Heart left ventricle (tissue), 13 donors: ENCODE measurements around the gene F11.

Experiments
- POLR2A ChIP-seq, 2 donors: fragments of 450-650 bp; IDR thresholded peaks; one replicate each; pipeline ENCODE4 v1.6.1; 2017; ENCODE audit warnings: antibody characterized with exemption in 2 of 2, mild to moderate bottlenecking in 2 of 2, moderate library complexity in 2 of 2
- TF ChIP-seq, protein P1 (sequence below), 12 donors: fragments of 200-600 bp; sonication (generic) in 4 of 12; IDR thresholded peaks; one replicate each; pipeline versions ENCODE4 v1.5.0 to v1.8.0; 2018 to 2022; ENCODE audit warnings: antibody characterized with exemption in 12 of 12, mild to moderate bottlenecking in 5 of 12
- donor health status: ischemic (EF 13 %, LVEDD 7.1; RV severe dilation, severe dysfunction).
- donor health status: DM: no; HTN: yes; CAD: no.
- donor health status: DM: no; HTN: no; CAD: no.
- donor health status: ischemic (EF 25% LVEDD 6.9; RV normal size, moderate dysfunction).
- donor health status: ischemic (EF 25% LVEDD 5.7; RV mildly dilated, moderate dysfunction).
- donor health status: ischemic (EF 35%, LVEDD 5.7; RV mildly dilated, moderate dysfunction).
- donor health status: nonischemic (EF 11% LVEDD 7.7; RV severe dilation, severe dysfunction).
- donor health status: DM: yes; HTN: yes; CAD: no.
- donor health status: PGD.
- donor health status: ischemic (EF 29% LVEDD 5.4; RV normal size, mild dysfunction).
- donor health status: nonischemic (EF 23%, LVEDD 6.1; RV moderate dilation, normal function).

DNA sequence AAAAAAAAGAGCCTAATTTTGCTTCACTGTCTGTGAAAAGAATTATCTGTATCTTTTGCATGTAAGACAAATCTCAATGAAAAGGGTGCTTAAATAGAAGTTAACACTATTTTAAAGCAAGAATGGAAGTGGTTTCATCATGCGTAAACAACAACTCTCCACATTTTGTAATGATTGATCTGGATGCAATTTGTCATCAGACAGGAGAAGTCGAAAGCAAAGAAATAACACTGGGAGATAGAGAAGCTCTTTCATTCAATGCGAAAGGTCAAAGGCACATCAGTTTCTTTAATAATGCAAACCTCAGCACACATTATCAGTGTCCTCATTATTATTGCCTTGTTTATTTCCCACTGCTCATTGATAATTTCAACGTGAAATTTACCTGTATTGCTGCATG, 29.9 kb upstream of the F11 start:
- TF ChIP-seq, protein P1, sequence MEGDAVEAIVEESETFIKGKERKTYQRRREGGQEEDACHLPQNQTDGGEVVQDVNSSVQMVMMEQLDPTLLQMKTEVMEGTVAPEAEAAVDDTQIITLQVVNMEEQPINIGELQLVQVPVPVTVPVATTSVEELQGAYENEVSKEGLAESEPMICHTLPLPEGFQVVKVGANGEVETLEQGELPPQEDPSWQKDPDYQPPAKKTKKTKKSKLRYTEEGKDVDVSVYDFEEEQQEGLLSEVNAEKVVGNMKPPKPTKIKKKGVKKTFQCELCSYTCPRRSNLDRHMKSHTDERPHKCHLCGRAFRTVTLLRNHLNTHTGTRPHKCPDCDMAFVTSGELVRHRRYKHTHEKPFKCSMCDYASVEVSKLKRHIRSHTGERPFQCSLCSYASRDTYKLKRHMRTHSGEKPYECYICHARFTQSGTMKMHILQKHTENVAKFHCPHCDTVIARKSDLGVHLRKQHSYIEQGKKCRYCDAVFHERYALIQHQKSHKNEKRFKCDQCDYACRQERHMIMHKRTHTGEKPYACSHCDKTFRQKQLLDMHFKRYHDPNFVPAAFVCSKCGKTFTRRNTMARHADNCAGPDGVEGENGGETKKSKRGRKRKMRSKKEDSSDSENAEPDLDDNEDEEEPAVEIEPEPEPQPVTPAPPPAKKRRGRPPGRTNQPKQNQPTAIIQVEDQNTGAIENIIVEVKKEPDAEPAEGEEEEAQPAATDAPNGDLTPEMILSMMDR (IDR thresholded peaks at IDR 0.05), result no peak
- TF ChIP-seq POLR2A (IDR thresholded peaks at IDR 0.05), result no peak
